Breast epithelium (tissue), 3 donors: ENCODE measurements around the gene SPPL2B.
A peak's percentile ranks its signal among the peaks of the same experiment; 100 is the strongest.

Source experiments
- CTCF ChIP-seq, 3 donors: fragments of 450-650 bp; IDR thresholded peaks; one replicate each; pipeline ENCODE4 v1.5.1; 2016 to 2017; ENCODE audit warnings: antibody characterized with exemption in 3 of 3, mild to moderate bottlenecking in 3 of 3, moderate library complexity in 3 of 3
- POLR2AphosphoS5 ChIP-seq, 3 donors: sonication (generic); formaldehyde crosslinking; IDR thresholded peaks; one replicate each; pipeline ENCODE4 v1.6.1; 2017; ENCODE audit warnings: antibody characterized with exemption in 3 of 3

DNA sequence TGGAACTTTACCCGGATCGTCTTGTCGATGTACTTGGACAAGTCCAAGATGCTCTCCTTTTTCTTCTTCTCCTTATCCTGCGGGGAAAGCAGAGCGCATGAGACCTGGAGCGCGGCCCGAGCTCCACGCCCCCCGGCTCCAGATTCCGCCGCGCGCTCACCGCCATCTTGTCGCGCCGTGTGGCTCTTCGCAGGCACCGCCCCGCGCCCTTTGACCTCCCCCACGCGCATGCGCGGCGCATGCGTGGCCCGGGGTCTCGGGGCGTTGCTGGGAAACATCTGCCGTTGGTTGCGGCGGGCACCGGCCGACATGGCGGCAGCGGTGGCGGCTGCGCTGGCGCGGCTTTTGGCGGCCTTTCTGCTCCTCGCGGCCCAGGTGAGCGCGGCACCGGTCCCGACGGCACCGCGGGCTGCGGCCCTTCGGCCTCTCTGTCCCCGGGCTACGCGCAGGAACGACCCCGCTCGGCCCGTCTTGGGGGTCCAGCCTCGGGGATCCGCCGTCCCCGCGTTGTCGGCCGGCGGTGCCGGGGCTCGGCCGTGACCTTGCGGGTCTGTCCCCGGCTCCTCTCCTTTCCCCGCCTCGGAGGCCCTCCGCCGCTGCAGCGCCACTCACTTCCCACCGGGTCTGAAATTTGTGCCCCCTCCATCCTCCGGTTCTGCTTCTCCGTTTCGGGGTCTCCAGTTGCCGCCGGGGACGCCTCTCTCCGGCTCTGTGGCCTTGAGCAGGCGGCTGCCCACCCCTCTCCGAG is at the start of gene SPPL2B, which contains the start of gene LSM7:
- TF ChIP-seq CTCF (IDR thresholded peaks at IDR 0.05) (no peak), POLR2AphosphoS5 (IDR thresholded peaks at IDR 0.05) (peak; percentile 75 to 86 (median 81))
